ENCODE measurements around the gene FAN1.

FAN1 gene

GRCh38 chr15:30924353-30924752 is 20.6 kb downstream of the FAN1 start:
- no peak for DNase-seq (ENCODE audit: low spot score)
- CTCF ChIA-PET = interaction anchor here (0.5 to 1.5 kb wide), 2 partner anchors 30 to 1806 kb away, joined by 4 read pairs; no protein-coding TSS in a partner anchor
- no peak overlapping the region for H3K27ac ChIP-seq
- TF ChIP-seq, protein P1, sequence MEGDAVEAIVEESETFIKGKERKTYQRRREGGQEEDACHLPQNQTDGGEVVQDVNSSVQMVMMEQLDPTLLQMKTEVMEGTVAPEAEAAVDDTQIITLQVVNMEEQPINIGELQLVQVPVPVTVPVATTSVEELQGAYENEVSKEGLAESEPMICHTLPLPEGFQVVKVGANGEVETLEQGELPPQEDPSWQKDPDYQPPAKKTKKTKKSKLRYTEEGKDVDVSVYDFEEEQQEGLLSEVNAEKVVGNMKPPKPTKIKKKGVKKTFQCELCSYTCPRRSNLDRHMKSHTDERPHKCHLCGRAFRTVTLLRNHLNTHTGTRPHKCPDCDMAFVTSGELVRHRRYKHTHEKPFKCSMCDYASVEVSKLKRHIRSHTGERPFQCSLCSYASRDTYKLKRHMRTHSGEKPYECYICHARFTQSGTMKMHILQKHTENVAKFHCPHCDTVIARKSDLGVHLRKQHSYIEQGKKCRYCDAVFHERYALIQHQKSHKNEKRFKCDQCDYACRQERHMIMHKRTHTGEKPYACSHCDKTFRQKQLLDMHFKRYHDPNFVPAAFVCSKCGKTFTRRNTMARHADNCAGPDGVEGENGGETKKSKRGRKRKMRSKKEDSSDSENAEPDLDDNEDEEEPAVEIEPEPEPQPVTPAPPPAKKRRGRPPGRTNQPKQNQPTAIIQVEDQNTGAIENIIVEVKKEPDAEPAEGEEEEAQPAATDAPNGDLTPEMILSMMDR (conservative IDR thresholded peaks at IDR 0.05; ENCODE audit: low read depth) = no peak
- POLR2A ChIA-PET (ENCODE audit: low non-redundant PET) = no interaction called here

GRCh38 chr15:30925686-30926085 is 22.0 kb downstream of the FAN1 start:
- CTCF ChIA-PET = no interaction called here
- TF ChIP-seq, protein P1 (conservative IDR thresholded peaks at IDR 0.05; ENCODE audit: low read depth) = no peak
- POLR2A ChIA-PET (ENCODE audit: low non-redundant PET) = no interaction called here
- DNase-seq (ENCODE audit: low spot score) = no peak
- H3K27ac ChIP-seq = no peak overlapping the region

- TF ChIP-seq, protein P1 (conservative IDR thresholded peaks at IDR 0.05; ENCODE audit: low read depth) = no peak
- no peak overlapping the region for H3K27ac ChIP-seq
- ChIA-PET POLR2A (ENCODE audit: low non-redundant PET) (no interaction called here), CTCF (no interaction called here)
- no peak for DNase-seq (ENCODE audit: low spot score)
Observed at GRCh38 chr15:30926161-30926560, 22.4 kb downstream of the FAN1 start.

DNA sequence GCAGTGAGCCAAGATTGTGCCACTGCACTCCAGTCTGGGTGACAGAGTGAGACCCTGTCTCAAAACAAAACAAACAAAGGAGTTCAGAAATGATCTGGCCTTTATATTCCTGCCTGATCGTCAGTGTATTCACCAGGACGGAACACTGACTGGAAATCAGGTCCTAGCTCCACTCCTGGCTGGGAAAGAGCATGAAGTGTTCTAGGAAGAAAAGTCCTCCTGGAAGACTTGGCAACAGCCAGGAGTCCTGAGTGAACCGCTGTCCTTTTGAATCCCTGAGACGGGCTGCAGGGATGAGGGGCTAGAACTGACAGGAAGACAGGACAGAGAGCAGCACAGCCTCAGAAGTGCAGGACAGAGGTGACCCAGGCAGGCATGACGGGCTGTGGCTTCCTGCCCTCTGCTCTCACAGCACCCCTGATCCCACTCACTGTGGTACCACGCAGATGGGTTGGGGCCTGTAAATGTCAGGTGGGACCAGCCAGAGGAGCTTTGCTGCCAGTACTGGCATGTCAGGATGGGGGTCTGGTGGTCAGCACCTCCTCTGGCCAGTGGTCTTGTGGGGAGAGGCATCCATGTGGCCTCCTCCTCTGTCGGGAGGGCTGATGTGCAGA is 23.5 kb downstream of the FAN1 start:
- H3K27ac ChIP-seq = peak overlapping the region; percentile 27
- POLR2A ChIA-PET (ENCODE audit: low non-redundant PET) = no interaction called here
- CTCF ChIA-PET = interaction anchor here (0.5 kb wide), 1 partner anchor 51 kb away, joined by 3 read pairs; no protein-coding TSS in a partner anchor

DNA sequence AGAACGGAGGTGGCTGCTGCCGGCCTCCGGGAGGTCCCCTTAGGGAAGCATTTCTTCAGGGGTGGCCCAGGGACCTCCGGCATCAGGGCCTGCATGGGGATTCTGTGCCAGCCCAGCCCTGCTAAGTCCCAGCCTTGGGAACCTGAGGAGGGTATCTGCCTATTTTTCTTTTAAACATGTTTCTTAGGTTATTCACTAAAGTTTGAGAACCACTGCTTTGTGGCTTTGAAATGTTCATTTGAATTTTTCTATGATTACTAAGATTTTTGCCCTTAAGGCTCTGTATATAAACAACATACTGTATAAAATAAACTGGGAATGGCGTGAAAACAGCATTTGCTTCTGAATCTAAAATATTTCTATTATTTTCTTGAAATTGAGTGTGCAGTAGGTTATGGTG is 24.4 kb downstream of the FAN1 start:
- ChIA-PET POLR2A (ENCODE audit: low non-redundant PET) (no interaction called here), CTCF (interaction anchor here (0.5 kb wide), 1 partner anchor 50 kb away, joined by 3 read pairs; no protein-coding TSS in a partner anchor)
- no peak for DNase-seq (ENCODE audit: low spot score)
- H3K27ac ChIP-seq = peak overlapping the region; percentile 27
- TF ChIP-seq, protein P1 (conservative IDR thresholded peaks at IDR 0.05; ENCODE audit: low read depth) = no peak

More for the DNA sequence above, 23.5 kb downstream of the FAN1 start:
- TF ChIP-seq, protein P1 (conservative IDR thresholded peaks at IDR 0.05; ENCODE audit: low read depth) = no peak
- no peak for DNase-seq (ENCODE audit: low spot score)

- TF ChIP-seq, protein P1 (conservative IDR thresholded peaks at IDR 0.05; ENCODE audit: low read depth) = no peak
- DNase-seq (ENCODE audit: low spot score) = no peak
- H3K27ac ChIP-seq = no peak overlapping the region
- ChIA-PET CTCF (interaction anchor here (0.5 to 1.5 kb wide), 2 partner anchors 47 to 200 kb away, joined by 3 read pairs; no protein-coding TSS in a partner anchor), POLR2A (ENCODE audit: low non-redundant PET) (no interaction called here)
Observed at GRCh38 chr15:30929064-30929669, 25.5 kb downstream of the FAN1 start.

Data from RWPE1 (cell line).